Renal pelvis (tissue), 4 donors: ENCODE results near the gene ZNF200. TPM values are rescaled to one million over a fixed set of nuclear protein-coding genes. Genes with fewer than 3 reads are reported as not detected.
A peak's percentile ranks its signal among the peaks of the same experiment; 100 is the strongest.
"Not testable (repeated sequence)": the region's sequence is repeated elsewhere in the genome, so short reads cannot be mapped to it uniquely, and the experiment has no call there.

Experiments used
- DNase-seq: peaks from one replicate; pipeline ENCODE4 v3.0.0-alpha.2; 2013
- polyA plus RNA-seq, 3 donors: library from polyadenylated mRNA; unstranded; fragments of 120-200 nt; gene quantifications; one replicate each; pipeline ENCODE4 v1.2.1, GENCODE V29; 2013; ENCODE audit not compliant: insufficient read length in 3 of 3

ZNF200 gene
- polyA plus RNA-seq, 3 donors, result 11.5 to 15.0 (median 13.4) TPM

DNA sequence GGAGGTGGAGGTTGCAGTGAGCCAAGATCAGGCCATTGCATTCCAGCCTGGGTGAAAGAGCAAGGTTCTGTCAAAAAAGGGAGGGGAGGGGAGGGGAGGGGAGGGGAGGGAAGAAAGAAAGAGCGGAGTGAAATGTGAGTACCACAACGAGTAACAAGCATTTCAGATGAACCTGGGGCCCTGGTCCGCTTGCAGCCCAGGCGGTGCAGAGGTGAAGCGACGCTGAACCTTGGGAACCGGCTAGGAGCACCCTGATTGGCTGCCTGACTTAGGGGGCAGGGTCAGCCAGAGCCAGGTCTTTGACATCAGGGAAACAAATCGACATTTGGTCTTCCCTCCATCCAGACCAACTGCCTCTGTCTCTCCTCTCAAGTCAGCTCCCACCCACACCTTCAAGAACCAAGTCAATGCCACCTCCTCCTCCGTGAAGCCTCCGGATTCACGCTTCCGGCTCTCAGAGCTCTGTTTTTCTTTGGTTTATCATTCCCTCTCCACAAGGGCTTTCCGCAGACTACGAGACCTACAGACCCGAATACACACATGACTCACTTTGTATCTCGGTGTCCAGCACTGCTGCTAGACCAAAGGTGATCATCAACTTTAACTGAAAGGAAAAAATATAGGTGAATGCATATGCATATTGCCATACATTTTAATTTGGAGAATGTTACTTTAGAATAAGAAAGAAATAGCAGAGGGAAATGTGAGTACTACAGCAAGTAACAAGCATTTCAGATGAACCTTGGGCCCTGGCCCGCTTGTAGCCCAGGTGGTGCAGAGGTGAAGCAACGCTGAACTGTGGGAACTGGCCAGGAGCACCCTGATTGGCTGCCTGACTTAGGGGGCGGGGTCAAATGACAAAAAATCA is 27.6 kb downstream of the ZNF200 start:
- DNase-seq, result no peak

- not testable (repeated sequence) for DNase-seq
Measured at GRCh38 chr16:3205939-3206338, 29.0 kb downstream of the ZNF200 start.

DNA sequence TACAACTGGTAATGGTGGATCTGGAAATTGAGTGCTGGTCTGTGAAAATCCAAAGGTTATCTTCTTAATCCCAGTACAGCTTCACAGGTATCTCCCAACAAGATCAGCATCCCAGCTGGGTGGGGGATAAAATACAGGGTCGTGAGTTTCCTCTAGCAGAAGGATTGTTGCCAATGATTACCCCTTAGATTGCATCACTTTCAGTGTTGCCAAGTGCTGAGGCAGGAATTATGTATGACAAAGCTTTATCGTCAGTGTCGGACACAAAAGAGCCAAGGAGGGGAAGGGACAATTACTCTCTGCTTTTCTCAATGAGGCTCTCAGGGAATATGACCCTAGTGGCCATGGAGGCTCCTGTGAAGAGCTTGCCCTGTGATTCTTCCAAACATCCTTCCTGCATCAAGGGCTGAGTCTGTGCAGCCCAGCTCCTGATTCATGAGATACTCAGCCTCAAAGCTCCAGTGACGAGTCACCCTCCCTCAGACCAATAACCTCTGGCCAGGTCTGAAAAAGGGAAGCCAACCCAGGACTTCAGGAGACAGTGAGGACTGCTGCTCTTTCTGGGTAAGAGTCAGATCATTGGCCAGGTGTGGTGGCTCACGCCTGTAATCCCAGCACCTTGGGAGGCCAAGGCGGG is 31.9 kb downstream of the ZNF200 start:
- DNase-seq, result no peak

GRCh38 chr16:3198334-3199072 is 36.5 kb downstream of the ZNF200 start:
- no peak for DNase-seq

GRCh38 chr16:3197694-3198333 is 37.1 kb downstream of the ZNF200 start:
- DNase-seq, result not testable (repeated sequence)

DNA sequence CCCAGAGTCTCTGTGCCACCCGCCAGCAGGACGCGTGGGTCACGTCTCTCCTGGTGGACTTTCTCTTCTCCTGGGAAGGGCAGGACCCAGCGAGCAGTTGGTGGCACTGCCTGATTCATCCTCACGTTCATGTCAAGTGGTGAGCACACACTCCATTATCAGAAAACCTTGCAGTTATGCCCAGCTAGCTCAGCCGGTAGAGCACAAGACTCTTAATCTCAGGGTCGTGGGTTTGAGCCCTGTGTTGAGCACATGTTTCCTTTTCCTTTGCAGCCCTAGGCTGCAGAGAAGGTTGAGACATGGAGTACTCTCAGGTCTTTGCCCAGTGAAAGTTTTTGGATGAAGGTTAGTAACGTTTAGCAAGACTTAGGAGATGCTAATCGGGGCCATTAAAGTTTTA is 39.0 kb downstream of the ZNF200 start:
- DNase-seq, result no peak

DNA sequence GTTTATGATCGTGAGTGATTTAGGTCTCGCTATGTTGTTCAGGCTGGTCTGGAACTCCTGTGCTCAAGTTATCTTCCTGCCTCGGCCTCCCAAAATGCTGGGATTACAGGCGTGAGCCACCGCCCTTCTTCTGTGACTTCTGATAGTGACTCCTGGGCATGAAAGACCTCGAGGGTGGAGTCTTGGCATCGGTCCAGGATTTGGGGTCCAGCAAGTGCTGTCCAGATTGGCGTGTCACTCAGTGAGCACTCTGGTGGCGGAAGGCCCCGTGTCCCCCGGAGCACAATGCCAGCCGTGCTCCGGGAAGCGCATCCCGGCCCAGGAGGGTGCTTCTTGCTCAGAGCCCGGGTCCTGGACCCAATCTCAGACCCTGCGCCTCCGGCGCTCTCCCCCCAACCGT is 40.2 kb downstream of the ZNF200 start:
- DNase-seq, result no peak

- DNase-seq, result no peak
Measured at GRCh38 chr16:3193221-3194212, 41.4 kb downstream of the ZNF200 start.

- DNase-seq, result no peak
Measured at GRCh38 chr16:3192476-3193019, 42.4 kb downstream of the ZNF200 start.

DNA sequence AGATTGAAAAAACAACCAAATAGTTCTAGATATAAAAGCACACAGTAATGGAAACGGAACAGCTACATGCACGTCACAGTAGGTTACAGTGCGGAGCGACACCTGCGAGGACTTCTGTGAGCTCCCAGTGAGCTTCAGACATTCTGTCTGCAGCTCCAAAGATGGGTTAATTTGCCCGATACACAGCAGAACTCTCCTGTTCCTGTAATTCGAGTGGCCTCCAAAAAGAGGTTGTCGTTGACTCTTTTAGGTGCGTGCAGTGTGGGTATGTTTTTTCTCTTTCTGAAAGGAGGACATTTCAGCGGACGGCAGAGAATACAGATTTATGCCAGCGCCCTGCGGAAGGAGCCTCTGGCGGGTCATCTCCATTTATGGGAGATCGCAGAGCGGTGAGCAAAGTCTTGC is 44.0 kb downstream of the ZNF200 start:
- DNase-seq, result no peak

DNA sequence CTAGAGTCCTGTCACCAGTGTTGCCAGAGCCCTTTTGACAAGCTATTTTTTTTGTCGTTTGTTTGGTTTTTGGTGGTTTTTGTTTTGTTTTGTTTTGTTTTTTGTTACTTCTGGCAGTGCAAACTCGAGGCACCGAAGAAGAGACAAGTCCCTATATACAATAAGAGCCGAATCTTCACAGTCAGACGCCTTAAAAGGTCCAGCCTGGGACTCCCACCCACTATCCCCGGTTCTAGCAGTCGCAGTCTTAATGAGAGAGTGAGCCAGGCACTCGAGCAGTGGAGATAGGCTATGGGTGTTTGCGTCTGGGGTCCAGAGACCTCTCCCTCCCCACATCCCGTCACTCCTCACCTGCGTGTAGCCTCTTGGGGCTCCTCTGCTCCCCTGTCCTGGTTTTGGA is 45.1 kb downstream of the ZNF200 start:
- DNase-seq, result no peak

GRCh38 chr16:3188925-3189825 is 45.8 kb downstream of the ZNF200 start:
- no peak for DNase-seq

- no peak for DNase-seq
Measured at GRCh38 chr16:3188675-3188924, 46.4 kb downstream of the ZNF200 start.

DNA sequence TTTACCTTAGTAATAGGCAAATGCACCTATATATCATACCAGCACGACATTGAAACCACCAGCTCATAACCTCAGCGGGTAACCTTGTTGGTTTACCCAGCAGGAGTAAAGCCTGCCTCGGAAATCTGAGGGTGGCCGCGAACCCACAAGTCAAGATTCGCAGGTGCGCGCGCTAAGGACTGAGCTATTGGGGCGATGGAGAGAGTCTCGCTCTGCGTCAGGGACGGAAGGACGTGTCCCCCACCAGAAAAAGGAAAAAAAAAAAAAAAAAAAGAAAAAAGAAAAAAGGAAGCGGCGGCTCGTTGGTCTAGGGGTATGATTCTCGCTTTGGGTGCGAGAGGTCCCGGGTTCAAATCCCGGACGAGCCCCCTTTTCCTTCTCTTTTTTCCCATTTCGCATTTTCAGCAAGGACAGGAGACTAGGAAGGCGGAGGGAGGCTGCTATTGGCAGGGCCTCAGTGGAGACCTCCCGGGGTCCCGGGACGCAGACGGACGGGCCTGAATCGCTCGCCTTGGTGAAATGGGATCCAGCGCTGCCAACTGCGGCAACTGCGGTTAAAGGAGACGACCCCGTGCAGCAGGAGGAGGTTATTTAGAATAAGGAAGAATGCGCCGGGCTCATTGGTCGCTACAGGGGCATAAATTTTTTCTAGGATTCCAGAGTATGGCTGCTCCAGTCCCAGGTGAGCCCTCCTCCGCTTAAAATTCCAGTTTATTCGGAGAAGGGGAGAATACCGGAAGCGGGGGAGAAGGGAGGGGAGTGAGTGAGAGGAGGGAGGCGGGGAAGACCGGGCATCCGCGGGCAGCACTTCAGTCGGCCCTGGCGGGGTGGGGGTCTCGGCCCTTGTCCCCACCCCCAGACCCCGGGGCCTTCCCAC is 46.9 kb downstream of the ZNF200 start, which contains the start of gene OR1F1:
TSS of gene OR1F1 (plus strand) at position 407 of the 877 bp plus-strand sequence.
- peak; percentile 39 for DNase-seq

DNA sequence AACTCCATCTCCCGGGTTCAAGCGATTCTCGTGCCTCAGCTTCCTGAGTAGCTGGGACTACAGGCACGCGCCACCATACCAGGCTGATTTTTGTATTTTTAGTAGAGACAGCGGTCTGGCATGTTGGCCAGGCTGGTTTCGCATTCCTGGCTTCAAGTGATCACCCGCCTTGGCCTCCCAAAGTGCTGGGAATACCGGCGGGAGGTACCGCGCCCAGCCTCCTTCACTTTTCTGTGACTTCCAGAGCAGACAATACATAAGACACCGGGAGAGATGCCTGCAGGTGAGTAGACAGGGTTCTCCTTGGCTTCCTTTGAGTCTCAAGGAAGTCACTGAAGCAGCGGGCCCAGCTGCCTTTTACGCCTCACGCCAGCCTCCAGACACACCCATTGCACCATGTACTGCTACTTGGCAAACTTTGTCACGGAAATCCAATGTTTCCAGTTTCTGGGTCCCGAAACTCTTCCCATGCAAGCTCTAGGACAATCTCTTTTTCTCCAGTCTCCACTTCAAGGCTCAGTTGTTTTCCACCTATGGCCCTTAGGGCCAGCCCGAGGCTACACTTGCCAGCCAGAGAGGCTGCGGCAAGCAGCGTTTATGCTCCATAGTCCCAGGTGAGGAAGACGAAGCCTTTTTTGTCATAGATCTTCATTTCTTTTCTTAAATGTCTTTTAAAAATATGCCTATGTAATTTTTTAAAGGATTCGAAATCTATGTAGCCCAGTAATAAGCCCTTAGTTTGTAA is 47.8 kb downstream of the ZNF200 start:
- no peak for DNase-seq

GRCh38 chr16:3183445-3184139 is 51.4 kb downstream of the ZNF200 start:
- no peak for DNase-seq
